ENCODE measurements around the gene GAPT.

DNA sequence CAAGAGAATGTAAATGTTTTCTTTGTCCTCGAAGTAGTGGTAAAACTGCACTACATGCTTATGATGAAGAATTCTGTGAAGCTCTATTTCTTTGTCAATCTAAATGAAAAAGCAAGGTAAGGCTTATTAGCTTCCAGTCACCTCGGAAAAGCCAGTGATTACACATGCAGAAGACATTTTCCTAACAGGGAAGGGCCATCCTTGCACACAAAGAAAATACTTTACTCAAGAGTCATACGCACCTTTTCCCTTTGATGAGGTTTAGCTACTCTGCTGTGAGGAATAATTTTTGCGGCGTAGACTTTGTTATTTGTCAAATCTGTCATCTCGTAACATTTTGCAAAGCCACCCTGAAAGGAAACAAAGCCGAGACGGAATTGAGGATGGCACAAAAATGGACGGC, 32.5 kb upstream of the GAPT start:
- TF ChIP-seq EZH2 (IDR thresholded peaks at IDR 0.05; ENCODE audit: borderline replicate concordance, insufficient read depth, low read length, poor library complexity, severe bottlenecking) = no peak
- TF ChIP-seq, protein P1, sequence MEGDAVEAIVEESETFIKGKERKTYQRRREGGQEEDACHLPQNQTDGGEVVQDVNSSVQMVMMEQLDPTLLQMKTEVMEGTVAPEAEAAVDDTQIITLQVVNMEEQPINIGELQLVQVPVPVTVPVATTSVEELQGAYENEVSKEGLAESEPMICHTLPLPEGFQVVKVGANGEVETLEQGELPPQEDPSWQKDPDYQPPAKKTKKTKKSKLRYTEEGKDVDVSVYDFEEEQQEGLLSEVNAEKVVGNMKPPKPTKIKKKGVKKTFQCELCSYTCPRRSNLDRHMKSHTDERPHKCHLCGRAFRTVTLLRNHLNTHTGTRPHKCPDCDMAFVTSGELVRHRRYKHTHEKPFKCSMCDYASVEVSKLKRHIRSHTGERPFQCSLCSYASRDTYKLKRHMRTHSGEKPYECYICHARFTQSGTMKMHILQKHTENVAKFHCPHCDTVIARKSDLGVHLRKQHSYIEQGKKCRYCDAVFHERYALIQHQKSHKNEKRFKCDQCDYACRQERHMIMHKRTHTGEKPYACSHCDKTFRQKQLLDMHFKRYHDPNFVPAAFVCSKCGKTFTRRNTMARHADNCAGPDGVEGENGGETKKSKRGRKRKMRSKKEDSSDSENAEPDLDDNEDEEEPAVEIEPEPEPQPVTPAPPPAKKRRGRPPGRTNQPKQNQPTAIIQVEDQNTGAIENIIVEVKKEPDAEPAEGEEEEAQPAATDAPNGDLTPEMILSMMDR (IDR thresholded peaks at IDR 0.05; ENCODE audit: poor library complexity, severe bottlenecking) = no peak
- no peak for TF ChIP-seq MXI1 (conservative IDR thresholded peaks at IDR 0.05; ENCODE audit: poor library complexity, severe bottlenecking)

All from neural cell (in vitro differentiated cells).